Ishikawa (cell line): Measurements from ENCODE around the gene PRX.

Experiments used
- CEBPB ChIP-seq: IDR thresholded peaks from 2 replicates; pipeline ENCODE4 v1.6.1; 2012
- NFIC ChIP-seq: IDR thresholded peaks from 2 replicates; pipeline ENCODE4 v1.6.1; 2012
- RAD21 ChIP-seq: IDR thresholded peaks from 2 replicates; pipeline ENCODE4 v1.6.1; 2012; ENCODE audit warnings: low read depth
- YY1 ChIP-seq: IDR thresholded peaks from 2 replicates; pipeline ENCODE4 v1.6.1; 2012; ENCODE audit warnings: low read depth
- TF ChIP-seq, protein P1 (sequence below): IDR thresholded peaks from 2 replicates; pipeline ENCODE4 v1.6.1; 2012; ENCODE audit warnings: low read depth, mild to moderate bottlenecking

DNA sequence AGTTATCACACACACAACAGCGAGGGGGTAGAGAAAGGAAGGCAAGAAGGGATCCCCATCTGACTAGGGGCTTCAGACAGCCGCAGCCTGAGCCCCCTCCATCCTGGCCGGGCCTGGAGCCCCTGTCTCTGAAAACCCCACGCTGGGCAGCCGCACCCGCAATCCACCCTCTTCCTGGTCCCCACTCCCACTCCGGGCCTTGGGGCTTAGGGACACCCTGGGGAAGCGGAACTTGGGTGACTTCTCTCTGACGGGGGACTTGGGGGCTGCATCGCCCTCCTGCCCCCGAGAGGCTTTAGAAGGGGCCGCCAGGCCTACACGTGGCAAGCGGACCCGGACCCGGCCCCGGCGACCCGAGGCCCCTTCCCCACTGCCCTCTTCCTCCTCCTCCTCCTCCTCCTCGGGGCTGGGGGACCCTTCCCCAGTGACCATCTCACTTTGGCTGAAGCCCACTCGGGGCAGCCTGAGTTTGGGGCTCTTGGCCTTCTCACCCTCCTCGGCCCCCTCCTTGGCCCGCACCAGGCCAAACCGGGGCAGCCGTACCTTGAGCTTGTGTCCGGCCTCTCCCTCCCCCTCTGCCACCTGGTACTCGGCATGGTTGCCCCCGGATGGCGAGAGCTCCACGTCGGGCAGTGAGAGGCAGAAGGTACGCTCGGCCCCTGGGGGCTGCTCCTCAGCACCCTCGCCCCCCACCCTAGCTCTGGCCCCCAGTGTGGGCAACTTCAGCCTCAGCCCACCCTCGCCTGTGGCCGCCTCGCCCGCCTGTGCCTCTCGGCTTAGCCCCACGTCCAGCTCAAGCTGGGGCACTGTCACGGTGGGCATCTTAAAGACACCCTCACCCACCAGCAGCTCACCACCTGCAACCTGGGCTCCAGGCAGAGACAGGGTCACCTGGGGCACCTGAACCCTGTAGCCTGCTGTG lies 19.0 kb downstream of the PRX start:
- no peak for TF ChIP-seq NFIC
- TF ChIP-seq, protein P1, sequence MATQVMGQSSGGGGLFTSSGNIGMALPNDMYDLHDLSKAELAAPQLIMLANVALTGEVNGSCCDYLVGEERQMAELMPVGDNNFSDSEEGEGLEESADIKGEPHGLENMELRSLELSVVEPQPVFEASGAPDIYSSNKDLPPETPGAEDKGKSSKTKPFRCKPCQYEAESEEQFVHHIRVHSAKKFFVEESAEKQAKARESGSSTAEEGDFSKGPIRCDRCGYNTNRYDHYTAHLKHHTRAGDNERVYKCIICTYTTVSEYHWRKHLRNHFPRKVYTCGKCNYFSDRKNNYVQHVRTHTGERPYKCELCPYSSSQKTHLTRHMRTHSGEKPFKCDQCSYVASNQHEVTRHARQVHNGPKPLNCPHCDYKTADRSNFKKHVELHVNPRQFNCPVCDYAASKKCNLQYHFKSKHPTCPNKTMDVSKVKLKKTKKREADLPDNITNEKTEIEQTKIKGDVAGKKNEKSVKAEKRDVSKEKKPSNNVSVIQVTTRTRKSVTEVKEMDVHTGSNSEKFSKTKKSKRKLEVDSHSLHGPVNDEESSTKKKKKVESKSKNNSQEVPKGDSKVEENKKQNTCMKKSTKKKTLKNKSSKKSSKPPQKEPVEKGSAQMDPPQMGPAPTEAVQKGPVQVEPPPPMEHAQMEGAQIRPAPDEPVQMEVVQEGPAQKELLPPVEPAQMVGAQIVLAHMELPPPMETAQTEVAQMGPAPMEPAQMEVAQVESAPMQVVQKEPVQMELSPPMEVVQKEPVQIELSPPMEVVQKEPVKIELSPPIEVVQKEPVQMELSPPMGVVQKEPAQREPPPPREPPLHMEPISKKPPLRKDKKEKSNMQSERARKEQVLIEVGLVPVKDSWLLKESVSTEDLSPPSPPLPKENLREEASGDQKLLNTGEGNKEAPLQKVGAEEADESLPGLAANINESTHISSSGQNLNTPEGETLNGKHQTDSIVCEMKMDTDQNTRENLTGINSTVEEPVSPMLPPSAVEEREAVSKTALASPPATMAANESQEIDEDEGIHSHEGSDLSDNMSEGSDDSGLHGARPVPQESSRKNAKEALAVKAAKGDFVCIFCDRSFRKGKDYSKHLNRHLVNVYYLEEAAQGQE = no peak
- no peak for TF ChIP-seq CEBPB
- TF ChIP-seq YY1 = no peak
- TF ChIP-seq RAD21 = no peak
